GM21367 (cell line): Measurements from ENCODE around the gene TSPAN15.
"Not testable (repeated sequence)": the region's sequence is repeated elsewhere in the genome, so short reads cannot be mapped to it uniquely, and the experiment has no call there.

Experiments
- ATAC-seq: cut with Tn5 transposase; IDR thresholded peaks from one replicate; pipeline ENCODE4 v1.9.1; 2021; ENCODE audit not compliant: unreplicated experiment

The TSPAN15 gene

DNA sequence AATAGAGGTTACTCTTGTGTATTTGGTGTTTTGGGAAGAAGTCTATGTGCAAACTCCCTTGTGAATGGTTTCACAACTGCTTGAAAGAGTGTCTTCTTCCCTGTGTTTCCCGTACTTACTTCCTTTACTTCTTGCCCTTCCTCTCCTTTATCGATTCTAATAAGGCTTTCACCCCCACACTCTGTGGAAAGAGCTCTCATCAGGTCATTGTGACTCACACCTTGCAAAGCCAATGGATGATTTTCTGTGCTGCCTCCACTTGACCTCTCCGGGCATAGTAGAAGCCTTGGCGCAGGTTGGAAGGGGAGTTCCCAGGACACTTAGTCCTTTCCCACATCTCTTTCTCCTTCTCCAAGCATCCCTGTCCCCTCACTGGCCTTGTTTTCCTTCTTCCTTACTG is 6.2 kb upstream of the TSPAN15 start:
- ATAC-seq, result no peak

DNA sequence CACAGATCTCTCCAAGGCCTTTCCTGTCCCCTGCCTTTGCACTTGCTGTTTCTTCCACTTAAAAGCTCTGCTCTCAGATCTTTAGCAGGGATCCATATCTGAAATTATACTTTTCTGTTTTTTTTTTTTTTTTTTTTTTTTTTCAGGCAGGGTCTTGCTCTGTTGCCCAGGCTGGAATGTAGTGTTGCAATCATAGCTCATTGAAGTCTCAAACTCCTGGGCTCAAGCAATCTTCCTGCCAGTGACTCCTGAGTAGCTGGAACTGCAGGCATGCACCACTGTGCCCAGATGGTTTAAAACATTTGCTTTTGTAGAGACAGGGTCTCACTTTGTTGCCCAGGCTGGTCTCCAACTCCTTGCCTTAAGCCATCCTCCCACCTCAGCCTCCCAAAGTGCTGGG is 5.0 kb upstream of the TSPAN15 start:
- ATAC-seq, result no peak

DNA sequence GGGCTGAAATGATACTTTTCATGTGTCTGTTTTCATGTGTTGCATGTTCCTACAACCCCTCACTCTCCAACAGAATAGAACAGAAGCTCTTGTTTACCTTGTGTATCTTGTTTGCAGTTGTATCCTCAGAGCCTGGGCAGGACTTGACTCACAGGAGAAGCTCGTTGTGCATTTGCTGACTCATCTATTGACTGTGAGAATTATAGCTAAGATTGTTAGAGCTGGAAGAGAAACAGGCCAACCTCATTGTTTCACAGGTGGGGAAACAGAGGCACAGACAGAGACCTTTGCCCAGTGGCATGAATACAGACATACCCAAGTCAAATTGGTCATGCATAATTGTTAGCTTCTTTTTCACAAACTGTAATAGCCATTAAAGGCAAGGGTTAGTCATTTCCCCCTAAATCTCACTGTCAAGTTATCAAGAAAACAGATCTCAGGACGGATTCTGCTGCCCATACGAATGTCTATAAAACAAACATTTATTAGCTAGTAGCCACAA is 4.6 kb upstream of the TSPAN15 start:
- ATAC-seq, result no peak

DNA sequence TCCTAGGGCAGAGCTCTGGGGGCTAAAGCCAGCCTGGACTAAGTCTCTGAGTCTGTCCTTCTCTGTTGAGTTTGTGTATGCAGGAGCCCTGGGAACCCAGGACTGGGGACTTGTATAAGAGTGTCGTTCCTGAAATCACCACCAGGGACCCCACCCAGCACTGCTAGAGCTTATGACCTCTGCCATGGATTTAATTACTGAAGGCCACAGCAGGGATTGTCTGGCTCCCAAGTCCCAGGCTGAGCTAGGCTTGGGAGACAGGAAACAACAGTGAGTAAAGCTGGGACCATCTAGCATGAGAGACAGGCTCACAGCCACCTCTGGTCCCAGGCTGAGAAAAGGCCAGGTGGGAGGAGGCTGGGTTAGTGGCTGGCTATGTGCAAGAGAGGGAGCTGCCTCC is 1.4 kb upstream of the TSPAN15 start:
- ATAC-seq, result peak; percentile 52

DNA sequence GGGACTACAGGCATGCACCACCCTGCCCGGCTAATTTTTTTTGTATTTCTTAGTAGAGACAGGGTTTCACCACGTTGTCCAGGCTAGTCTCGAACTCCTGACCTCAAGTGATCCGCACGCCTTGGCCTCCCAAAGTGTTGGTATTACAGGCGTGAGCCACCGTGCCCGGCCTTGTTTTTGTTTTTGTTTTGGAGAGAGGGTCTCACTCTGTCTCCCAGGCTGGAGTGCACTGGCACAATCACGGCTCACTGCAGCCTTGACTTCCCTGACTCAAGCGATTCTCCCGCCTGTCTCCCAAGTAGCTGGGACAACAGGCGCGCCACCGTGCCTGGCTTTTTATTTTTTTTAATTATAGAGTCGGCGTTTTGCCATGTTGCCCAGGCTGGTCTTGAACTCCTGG is 870 bp upstream of the TSPAN15 start:
- ATAC-seq, result not testable (repeated sequence)

DNA sequence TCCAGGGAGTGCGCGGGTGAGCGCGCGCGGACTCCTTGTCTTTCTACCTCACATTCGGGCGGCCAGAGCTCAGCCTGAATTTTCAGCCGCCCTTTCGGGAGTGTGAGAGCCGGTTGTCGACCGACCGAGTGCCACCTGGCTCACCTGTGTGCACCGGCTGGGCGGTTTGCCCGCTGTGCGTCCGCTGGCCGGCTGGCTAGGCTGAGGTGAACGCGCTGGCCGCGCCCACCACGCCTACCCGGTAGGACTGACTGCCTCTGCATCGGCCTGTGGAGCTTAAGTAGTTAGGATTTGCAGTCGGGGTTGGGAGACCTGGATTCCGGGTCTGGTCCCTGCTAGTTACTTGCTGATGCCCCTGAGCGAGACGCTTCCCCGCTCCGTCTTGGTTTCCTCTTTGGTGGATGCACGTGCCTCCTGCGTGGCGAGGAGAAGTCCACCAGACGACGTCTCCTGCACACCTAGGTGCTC is 553 bp downstream of the TSPAN15 start:
- ATAC-seq, result no peak

DNA sequence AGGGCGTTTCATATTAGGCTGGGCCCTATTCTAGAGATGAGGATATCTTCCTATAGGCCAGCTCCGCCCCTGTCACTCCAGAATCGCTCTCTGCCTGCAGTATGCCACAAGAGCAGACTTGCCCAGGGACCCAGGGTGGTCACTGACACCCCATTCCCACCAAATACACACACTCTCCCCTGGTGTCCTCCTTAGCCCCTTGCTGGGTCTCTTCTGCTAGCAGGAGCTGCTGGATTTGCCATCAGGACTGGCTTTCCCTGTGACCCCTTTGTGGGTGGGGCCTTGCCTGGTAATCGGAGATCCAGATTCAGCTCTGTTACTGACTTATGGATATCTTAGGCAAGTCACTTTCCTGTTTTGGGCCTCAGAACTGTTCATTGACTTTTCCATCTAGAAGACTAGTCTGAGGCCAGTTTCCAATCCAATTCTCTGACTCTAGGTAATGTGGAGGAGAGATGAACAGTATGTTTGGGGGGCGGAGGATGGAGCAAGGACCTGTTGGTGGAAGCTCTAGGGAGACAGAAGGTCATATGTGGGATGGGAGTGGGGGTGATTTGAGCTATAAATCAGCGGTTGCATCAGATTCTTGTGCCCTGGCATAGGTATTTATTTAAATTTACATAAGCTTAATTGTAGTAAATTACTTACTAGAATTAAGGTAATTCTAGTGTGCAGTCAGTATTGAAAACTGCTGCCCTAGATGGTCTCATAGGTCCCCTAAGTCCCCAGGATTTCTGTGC is 1.6 kb downstream of the TSPAN15 start:
- ATAC-seq, result no peak

DNA sequence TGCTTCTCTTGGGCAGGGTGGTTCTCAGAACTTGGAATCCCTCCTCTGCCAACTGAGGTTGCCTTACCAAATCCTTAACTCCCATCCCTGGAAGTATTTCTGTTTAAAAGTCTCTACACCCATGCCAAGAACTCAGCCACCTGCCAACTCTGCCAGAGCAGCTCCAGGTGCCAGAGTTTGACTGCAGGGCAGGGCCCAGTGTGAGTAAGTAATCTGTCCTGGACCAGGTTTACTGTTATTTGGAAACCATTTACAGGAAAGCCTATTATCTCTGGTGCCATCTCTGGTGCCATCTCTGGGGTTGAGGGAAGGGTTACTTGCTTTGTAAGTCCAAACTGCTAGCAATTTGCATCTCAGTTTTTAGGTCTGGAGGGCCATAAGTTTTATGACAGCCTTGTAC is 2.5 kb downstream of the TSPAN15 start:
- no peak for ATAC-seq

DNA sequence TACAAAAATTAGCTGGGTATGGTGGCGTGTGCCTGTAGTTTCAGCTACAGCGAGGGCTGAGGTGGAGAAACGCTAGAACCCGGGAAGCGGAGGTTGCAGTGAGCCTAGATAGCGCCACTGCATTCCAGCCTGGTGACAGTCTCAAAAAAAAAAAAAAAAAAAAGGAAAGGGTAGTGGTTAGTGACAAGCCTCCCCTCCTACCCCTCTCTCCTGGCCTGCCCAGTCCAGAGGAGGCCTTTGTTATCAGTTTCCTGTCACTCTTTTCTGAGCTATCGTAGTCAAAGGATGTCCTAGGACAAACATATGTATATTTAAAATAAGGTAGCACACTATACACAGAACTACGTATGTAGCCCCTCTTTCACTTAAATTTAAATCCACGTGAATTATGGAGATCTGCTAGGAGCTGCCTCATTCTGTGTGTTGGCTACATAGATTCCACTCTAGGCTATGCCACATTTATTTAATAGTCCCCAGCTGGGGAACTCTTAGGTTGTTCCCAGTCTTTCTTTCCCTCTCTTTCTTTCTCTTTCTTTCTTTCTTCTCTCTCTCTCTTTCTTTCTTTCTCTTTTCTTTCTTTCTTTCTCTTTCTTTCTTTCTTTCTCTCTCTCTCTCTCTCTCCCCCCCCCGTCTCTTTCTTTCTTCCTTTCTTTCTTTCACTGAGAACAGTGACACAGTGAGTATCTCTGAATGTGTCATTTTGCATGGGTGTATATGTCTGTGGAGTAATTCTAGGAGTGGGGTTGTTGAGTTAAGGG is 3.9 kb downstream of the TSPAN15 start:
- no peak for ATAC-seq

DNA sequence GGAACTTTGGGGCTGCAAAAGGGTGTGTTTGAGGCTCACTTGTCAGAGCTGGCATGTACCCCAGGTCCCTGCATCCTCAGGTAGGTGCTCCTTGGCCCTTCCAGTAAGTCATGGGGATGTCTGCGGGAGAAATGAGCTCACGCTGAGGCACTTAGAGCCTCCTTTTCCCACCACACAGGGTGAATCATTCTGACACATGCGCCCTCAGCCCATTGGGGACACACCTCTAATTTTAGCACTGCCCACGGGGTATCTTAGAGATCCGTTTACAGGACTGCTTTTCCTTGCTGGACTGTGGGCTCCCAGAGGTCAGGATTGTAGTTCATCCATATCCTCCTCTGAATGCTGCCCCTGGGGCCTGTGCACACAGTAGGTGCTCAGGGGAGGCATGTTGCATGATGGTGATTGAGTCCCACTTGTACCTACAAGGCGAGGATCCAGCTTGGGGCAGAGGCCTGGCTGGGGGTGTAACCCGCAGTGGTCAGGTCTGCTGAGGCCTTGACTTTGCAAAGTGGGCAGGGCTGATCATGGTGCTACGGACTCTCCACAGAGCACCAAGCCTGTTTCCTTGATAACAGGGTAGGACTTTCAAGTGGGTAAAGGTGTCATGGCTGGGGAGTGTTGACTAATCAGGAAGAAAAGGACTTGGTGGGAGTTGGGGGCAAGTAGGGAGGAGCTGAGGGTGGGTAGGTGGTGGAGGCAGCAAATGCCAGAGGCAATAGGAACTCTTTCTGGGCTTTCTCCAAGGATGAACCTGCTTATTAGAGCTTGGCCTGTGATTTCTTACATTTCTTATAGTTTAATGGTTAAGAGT is 5.8 kb downstream of the TSPAN15 start:
- no peak for ATAC-seq

DNA sequence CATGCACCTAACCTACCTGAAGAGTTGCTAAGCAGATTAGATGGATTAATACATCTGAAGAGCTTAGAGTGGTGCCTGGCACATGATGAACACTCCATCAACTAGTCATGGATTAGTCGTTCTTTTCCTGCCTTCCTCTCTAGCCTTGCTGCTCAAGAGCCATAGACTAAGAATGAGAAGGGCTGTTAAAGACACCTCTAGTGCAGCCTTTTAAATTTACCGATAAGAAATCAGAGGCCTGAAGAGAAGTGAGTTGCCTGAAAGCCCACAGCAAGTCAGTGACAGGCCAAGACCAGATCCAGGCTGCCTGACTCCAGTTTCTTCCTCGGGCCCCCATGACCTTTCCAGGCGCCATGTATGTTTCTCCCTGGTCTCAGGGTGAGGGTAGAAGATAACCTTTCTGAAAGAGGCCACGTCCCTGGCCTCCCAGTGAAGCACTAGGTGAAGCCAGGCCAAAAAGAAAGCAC is 6.5 kb downstream of the TSPAN15 start:
- ATAC-seq, result no peak

DNA sequence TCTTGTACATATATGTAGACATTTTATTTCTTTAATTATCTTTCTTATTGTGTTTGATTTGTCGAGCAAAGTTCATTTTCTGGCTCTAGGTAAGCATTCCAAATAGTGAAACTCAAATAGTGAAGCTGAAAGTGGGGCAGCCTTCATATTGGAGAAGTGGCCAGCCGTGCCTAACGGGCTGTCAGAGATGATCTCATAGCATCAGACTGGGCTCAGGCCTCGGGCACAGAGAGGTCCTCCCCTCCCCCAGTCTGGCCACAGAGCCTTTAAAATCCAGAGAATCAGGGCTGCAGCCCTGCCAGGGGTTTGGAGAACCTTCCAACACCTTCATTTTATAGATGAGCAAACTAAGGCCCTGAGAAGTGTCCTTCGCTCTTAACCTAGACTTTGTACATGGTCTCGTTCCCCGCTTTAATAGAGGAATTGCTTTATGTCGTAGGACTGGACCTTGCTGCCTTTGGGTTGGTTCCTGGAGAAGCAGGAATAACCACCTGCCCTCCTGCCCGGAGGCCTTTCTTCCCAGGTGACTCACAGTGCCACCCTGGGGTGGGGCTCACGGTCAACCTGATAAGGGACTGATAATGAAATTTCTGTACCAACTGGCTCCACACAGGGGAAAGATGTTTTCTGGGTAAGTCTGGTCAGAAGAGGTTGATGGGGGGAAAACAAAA is 7.3 kb downstream of the TSPAN15 start:
- ATAC-seq, result no peak

DNA sequence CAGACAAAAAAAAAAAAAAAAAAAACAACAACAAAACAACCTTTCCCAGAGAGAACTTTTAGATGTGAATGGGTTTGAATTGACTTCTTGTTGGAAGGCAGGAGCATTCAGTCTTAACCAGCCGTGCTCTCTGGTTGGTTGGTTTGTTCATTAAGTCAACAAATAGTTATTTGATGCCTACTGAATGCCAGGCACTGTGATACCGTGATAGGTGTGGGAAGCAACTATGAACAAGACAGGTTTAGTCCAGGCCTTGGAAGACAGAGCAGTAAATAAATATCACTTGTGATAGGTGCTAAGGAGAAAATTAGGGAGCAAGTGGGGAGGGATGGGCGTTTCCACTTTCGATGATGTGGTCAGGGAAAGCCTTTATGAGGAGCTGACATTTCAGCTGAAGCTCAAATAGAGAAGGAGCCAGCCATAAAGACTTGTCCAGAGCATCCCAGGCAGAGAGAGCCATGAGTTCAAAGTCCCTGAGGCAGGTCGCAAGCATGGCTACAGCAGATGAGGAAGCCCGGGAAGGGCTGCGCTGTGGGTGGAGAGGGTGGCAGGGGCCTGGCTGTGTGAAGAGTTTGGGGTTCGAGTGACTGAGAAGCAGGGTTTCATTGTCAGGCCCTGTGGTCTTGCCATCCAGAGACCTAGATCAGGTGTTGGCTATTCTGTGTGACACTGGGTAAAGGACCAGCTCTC is 8.0 kb downstream of the TSPAN15 start:
- ATAC-seq, result no peak

DNA sequence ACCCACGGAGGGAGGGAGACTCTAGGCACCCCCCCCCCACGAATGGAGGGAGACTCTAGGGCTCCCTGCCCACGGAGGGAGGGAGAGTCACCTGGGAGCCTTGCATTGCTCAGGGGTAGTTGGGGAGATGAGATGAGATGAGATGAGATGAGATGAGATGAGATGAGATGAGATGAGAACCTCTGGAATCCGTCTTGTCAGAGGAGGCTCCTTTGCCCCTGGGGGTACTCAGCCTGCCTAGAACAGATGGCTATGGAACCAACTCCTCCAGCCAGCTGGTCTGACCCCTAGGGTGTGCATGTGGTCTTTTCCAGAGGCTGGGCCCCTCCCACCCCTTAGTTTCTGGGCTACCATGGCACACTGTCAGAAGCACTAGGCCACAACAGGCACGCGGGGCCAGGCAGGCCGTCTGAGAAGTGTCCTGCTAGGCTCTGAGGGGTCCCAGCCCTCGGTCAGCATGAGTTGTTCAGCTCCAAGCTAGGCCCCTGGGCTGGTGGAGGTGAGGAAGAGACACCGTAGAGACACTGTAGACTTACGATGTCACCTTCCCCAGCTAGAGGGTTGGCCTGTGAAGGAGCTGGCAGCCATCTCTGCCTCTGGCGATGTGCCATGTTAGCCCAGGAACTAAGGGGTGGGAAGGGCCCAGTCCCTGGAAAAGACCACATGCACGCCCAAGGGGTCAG is 8.8 kb downstream of the TSPAN15 start:
- ATAC-seq, result no peak

DNA sequence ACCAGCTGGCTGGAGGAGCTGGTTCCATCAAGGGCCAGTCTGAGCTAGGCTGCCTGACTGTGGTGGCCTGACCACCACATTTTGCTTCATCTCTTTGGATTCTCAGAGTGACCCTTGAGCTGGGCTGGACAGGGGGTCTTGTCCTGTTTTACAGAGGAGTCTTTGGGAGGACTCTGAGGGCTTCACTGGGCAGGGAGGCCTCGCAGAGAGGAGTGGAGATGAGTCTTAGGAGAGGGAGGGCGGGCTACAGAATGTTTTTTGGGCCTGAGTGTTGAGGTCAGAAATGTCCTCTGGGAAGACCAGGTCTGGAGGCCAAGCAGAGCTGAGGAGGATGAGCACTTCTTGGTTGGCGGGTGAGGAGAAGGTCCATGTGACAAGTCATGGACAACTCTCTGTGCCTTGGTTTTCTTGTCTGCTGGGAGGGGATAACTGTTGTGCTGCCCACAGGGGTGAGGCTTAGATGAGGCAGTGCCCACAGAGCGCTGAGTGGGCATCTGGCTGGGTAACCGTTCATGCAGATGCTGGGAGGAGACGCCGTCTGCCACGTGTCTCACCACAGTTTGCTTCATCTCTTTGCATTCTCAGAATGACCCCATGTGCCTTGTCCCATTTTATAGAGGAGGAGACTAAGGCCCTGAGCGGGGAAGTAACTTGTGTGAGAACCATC is 9.4 kb downstream of the TSPAN15 start:
- no peak for ATAC-seq

DNA sequence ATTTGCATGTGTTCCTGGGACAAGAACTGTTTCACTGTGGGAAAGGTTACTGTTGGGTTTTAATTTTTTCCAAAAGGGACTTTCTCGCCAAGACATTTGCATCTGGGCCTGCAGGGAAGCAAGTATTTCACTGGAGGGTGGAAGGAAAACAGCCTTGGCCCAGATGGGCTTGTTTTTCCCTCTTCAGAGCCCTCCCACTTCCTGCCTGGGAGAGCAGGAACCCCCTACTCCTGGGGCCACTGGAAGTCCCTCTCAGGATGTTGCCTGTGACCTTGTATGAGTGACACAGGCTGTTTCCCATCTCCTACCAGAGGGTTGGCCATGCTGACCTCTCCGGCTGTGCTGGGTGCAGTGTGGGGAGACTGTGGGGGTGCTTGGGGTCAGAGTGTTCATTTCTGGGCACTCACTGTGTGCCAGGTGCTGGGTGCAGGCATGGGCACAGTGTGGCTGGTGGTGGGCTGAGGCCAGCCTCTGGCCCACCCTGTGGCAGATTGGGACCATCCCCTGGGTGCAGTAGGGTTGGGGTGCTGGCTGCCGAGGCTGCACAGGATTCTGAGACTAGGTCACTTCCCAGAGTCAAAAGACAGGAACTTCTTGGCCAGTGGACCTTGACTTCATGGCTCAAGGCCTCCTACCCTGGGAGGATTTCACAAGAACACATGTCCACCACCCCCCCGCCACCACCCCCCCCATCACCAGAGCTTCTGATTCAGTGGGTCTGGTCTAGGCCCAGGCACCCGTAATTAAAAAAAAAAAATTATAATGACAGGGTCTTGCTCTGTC is 10.2 kb downstream of the TSPAN15 start:
- no peak for ATAC-seq

DNA sequence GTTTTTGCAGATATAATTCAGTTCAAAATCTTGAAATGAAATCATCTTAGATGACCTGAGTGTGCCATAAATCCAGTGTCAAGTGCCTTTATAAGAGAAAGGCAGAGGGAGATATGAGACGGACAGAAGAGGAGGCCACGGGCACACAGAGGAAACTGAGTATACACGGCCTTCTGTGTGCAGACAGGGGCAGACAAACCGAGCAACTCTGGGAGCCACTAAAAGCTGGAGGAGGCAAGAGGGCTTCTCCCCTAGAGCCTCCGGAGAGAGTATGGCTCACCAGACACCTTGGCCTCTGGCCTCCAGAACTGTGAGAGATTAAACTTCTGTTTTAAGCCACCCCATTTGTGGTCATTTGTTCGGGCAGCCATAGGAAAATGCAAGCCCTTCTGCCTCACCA is 12.6 kb downstream of the TSPAN15 start:
- no peak for ATAC-seq

DNA sequence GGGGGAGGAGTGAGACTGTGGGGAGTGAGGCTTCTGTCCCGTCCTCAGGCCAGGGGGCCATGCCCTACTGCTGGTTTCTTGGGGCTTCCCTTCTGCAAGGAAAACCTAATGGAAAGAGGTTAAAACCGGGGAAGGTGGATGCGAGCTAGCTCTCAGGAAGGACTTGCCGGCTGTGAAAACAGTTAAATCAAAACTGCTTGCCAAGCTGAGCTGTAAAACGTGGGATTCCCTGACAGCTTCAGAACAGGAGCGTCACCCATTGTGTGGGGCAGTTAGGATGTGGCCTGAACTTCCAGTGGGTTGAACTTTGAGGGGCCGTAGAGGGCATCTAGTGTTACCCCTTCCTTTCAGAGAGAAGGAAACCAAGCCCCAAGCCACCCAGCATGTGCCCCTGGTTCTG is 13.1 kb downstream of the TSPAN15 start:
- no peak for ATAC-seq
